Globus pallidus (tissue), 1 donor: Measurements from ENCODE around the gene CDON.
"Not testable (repeated sequence)": the region's sequence is repeated elsewhere in the genome, so short reads cannot be mapped to it uniquely, and the experiment has no call there.

Experiments used
- DNase-seq: peaks from one replicate; pipeline ENCODE4 v3.0.0-alpha.2; 2015; ENCODE audit warnings: low spot score

The CDON gene

GRCh38 chr11:125995313-125995712 lies 67.4 kb downstream of the CDON start:
- DNase-seq = no peak

GRCh38 chr11:125994509-125994908 lies 68.2 kb downstream of the CDON start:
- DNase-seq = no peak

GRCh38 chr11:125992893-125993292 lies 69.8 kb downstream of the CDON start:
- no peak for DNase-seq

- DNase-seq = no peak
These were observed 72.4 kb downstream of the CDON start for GRCh38 chr11:125990244-125990643.

- no peak for DNase-seq
These were observed 75.5 kb downstream of the CDON start for GRCh38 chr11:125987066-125987641.

GRCh38 chr11:125985956-125986355 lies 76.7 kb downstream of the CDON start:
- DNase-seq = not testable (repeated sequence)

- DNase-seq = no peak
These were observed 80.3 kb downstream of the CDON start for GRCh38 chr11:125982348-125982730.

- DNase-seq = no peak
These were observed 82.2 kb downstream of the CDON start for GRCh38 chr11:125980436-125980835.

- DNase-seq = no peak
These were observed 83.2 kb downstream of the CDON start for GRCh38 chr11:125979511-125979910.

- DNase-seq = no peak
These were observed 83.8 kb downstream of the CDON start for GRCh38 chr11:125978778-125979407.

GRCh38 chr11:125978181-125978716 lies 84.4 kb downstream of the CDON start:
- no peak for DNase-seq

GRCh38 chr11:125977333-125977732 lies 85.3 kb downstream of the CDON start:
- DNase-seq = no peak

- no peak for DNase-seq
These were observed 86.5 kb downstream of the CDON start for GRCh38 chr11:125976156-125976555.

GRCh38 chr11:125975634-125976033 lies 87.0 kb downstream of the CDON start:
- no peak for DNase-seq

- DNase-seq = no peak
These were observed 88.4 kb downstream of the CDON start for GRCh38 chr11:125974284-125974683.

GRCh38 chr11:125971618-125972017 lies 91.0 kb downstream of the CDON start:
- DNase-seq = no peak

- DNase-seq = no peak
These were observed 94.3 kb downstream of the CDON start for GRCh38 chr11:125968354-125968753.

GRCh38 chr11:125967515-125967914 lies 95.2 kb downstream of the CDON start:
- no peak for DNase-seq

GRCh38 chr11:125960771-125961170 lies 101.9 kb downstream of the CDON start:
- DNase-seq = no peak

- DNase-seq = no peak
These were observed 102.7 kb downstream of the CDON start for GRCh38 chr11:125959931-125960330.

GRCh38 chr11:125959511-125959910 lies 103.2 kb downstream of the CDON start:
- no peak for DNase-seq

- no peak for DNase-seq
These were observed 103.7 kb downstream of the CDON start for GRCh38 chr11:125958872-125959400.

GRCh38 chr11:125957618-125958332 lies 104.9 kb downstream of the CDON start:
- DNase-seq = no peak
